Bronchial epithelial cell (primary cell): ENCODE measurements around the gene PCDHGA2. TPM values are rescaled to one million over a fixed set of nuclear protein-coding genes. Genes with fewer than 3 reads are reported as not detected.

Source experiments
- DNase-seq: peaks from one replicate; pipeline ENCODE4 v3.0.0-alpha.2; 2010; ENCODE audit warnings: low read depth
- FAIRE-seq: peaks from 2 replicates; lab custom pipeline; 2011; peaks lifted over from hg19 to GRCh38; lab: Jason Lieb, UNC
- H3K27me3 ChIP-seq: 2 replicates; pipeline ENCODE4 v1.5.1; 2011; ENCODE audit warnings: low read length; ENCODE audit not compliant: control insufficient read depth, insufficient read depth
- H3K36me3 ChIP-seq: 2 replicates; pipeline ENCODE4 v1.5.1; 2011; ENCODE audit warnings: low read length; ENCODE audit not compliant: control insufficient read depth, insufficient read depth
- H3K4me3 ChIP-seq: 2 replicates; pipeline ENCODE4 v1.5.1; 2011; ENCODE audit warnings: mild to moderate bottlenecking, low read depth, low read length, control low read depth
- CTCF ChIP-seq: IDR thresholded peaks from 2 replicates; pipeline ENCODE4 v1.5.1; 2011; ENCODE audit warnings: mild to moderate bottlenecking, moderate library complexity, low read length, control low read depth, inconsistent platforms; ENCODE audit not compliant: insufficient read depth, severe bottlenecking
- total RNA-seq: library from RNA; depleted of rRNA; stranded (reverse); fragments of >200 nt; gene quantifications from 2 replicates; pipeline ENCODE4 v1.2.1, GENCODE V29; 2014

Gene PCDHGA2
- total RNA-seq, 1 donor from 2014 or later, result under 0.01 TPM

GRCh38 chr5:141319202-141319601, 19.4 kb upstream of the PCDHGA2 start:
- Histone ChIP-seq H3K36me3 (peaks cover 2% of the 10 kb centered on the region), H3K4me3 (no peak overlapping the region), H3K27me3 (no peaks in the 10 kb centered on the region)
- TF ChIP-seq CTCF, result no peak
- no peak for FAIRE-seq
- no peak for DNase-seq

- Histone ChIP-seq H3K4me3 (peak overlapping the region; percentile 81), H3K27me3 (no peaks in the 10 kb centered on the region), H3K36me3 (peaks cover 2% of the 10 kb centered on the region)
- FAIRE-seq (no peak), DNase-seq (no peak)
- no peak for TF ChIP-seq CTCF
These were observed 18.9 kb upstream of the PCDHGA2 start for GRCh38 chr5:141319699-141320098.

GRCh38 chr5:141320225-141321169, 18.1 kb upstream of the PCDHGA2 start, which contains the start of gene TAF7:
Gene TAF7, minus strand, starts transcription at chr5:141320784. Its CDS starts 740 bp downstream, at chr5:141320044.
- DNase-seq, result peak; percentile 88
- TF ChIP-seq CTCF, result peak; percentile 83
- Histone ChIP-seq H3K27me3 (no peaks in the 10 kb centered on the region), H3K36me3 (peaks cover 2% of the 10 kb centered on the region), H3K4me3 (peak within 1 kb of the TSS; percentile 81)
- no peak for FAIRE-seq

GRCh38 chr5:141322261-141322660, 16.3 kb upstream of the PCDHGA2 start:
- DNase-seq (no peak), FAIRE-seq (no peak)
- Histone ChIP-seq H3K27me3 (no peaks in the 10 kb centered on the region), H3K4me3 (no peak overlapping the region), H3K36me3 (peaks cover 2% of the 10 kb centered on the region)
- TF ChIP-seq CTCF, result no peak

- DNase-seq, result peak; percentile 53
These were observed 12.3 kb upstream of the PCDHGA2 start for GRCh38 chr5:141326088-141326854.

More at GRCh38 chr5:141326088-141326854, 12.3 kb upstream of the PCDHGA2 start:
- Histone ChIP-seq H3K27me3 (no peaks in the 10 kb centered on the region), H3K36me3 (no peaks in the 10 kb centered on the region), H3K4me3 (peak overlapping the region; percentile 27)
- TF ChIP-seq CTCF, result peak; percentile 46
- FAIRE-seq, result no peak
